CD4-positive, alpha-beta T cell treated with Interleukin-4 for 4 hours (primary cell): ENCODE data around the gene ERICH2.
A peak's percentile ranks its signal among the peaks of the same experiment; 100 is the strongest.

Source experiments
- DNase-seq: peaks from one replicate; pipeline ENCODE4 v3.0.0-alpha.2; 2020

ERICH2 gene

GRCh38 chr2:170818036-170818751 lies 48.0 kb downstream of the ERICH2 start:
- DNase-seq: no peak

- DNase-seq: no peak
These were observed 48.7 kb downstream of the ERICH2 start for GRCh38 chr2:170818752-170819470.

DNA sequence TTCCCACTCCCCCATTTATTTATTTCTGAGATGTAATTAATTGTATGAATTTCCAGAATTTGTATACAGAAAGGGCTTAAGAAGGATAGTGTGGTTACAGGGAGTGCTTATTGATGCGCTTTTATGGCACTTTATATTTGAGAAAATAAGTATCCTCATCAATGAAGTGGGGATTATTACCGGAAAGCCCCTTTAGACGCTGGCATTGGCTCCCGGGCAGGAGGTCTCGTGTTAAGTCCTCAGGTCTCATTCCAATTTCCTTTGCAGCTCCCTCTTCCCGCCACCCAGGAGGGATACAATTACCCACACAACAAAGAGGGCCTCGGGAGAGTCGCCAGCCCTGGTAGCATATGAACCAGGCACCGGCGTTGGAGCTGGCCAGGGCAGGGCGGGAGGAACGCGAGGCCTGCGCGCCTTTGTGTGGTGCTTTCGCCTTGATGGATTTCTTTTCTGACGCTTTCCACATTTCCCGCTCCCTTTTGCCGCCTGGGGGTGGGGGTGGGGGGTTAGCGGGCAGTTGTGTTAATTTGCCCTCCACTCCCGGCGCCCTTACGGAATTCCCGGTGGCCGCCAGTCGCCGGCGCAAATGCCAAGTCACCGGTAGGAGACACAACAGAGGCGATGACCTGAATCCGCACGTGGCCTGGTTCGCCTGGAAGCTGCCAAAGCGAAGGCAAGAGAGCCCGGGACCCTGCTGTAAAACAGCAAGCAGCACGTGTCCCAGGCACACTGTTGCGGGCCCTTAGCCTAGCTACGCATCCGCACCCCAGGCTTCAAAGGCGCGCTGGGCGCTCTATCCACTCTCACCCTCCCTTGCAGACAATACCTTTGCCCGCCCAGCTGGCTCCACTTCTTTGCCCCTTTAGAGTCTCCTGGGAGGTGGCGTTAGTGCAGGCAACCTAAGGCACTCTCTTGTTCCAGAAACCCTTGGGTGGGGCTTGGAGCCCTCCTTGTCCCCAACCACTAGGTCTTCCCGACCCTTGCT lies 49.8 kb downstream of the ERICH2 start:
- DNase-seq: no peak

DNA sequence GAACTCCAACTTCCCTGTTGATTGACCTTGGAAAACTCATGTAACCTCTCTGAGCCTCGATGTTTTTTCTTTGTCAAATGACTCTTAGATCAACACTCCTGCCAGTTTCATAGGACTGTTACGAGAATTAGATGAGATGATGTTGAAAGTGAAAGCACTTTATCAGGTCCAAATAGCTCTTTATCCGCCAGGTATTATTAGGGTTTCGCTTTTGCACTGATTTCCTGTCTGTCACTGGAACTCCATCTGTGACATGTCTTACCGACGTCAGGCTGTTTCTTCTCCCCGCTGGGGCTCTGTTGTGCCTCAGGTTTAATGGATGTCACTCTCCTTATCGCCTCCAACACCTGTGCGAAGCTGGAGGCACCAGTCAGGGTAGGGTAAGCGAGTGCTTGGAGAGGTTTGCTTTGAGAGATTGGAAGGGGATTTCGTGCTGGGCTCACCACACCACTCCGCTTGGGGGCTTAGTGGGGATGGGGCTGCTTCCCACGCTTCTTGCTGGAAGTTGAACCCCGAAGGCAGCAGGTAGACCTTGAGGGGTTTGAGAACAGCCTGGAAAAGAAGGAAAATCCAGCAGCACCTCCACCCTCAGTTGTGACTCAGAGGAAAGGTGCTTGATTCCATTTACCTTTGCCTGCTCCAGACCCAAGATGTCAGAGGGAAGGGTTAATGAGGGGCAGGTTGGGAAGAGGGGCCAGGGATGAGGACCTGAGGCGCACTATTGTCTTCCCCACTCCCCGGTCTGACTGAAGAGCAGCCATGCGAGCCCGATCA lies 50.8 kb downstream of the ERICH2 start:
- DNase-seq: peak; percentile 44

DNA sequence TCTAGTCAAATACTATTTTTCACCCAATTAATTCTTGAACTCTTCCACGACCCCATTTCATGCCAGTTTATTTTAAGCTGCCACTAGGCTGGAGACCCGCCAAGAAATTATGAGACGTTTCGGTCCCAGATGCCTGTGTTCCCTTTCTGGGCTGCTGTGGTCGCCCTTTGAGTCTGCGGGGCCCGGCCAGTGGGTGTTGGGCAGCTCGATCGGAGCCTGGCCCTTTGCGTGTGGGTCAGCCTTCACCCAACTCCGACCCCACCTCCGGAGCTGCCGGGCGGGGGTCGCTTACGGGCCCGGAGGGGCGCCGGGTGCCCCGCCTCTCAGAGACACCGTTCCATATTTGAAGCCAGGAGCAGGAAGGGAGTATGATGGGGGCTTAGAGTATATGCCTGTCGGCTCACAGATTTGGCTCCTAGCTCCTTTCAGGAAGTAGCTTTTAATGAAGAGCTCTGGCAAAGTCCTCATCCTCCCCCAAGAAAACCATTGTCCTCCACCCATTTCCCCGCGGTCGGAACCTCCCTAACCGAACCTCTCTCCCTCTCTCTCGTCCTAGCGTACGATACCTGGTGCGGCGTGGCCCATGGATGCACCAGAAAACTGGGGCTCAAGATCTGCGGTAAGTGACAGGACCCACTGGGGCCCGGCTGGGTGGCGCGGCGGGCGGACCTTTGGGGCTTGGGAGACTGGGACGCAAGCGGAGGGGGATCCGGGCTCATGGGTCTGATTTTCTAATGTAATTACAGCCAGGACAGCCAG lies 51.5 kb downstream of the ERICH2 start:
- no peak for DNase-seq

DNA sequence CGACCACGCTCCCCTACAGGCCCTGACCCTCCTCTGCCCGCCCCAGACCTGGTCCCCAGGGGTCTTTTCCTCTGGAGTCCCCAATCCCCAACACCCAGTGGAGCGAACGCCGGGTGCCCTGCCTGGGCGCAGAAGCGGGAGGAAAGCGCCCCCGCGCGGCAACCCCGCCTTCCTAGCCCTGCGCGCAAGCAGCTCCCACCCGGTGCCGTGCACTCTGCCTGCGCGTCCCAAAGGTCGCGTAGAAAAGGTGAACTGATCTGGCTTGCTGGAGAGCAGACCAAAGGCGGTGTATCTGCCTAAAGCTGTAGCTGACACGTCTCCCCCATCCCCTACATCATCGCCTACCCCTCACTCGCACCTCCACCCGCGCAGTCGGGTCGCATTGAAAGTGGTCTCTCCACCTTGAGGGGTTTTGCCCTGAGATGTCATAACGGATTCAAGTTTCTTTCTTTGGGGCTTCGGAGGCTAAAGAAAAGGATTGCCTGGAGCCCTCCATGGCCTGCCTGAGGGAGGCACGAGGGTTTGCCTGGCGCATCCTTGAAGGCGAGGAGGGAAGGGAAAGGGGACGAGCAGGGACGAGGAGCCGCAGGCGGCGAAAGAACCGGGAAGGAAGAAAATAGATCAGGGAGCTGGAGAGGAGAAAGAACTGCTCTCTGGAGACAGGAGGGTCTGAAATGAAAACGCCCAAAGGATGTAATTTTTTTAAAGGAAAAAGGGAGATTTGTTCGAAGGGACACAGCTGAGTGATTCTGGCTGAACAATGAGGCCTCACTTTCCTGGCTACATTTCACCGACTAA lies 52.3 kb downstream of the ERICH2 start:
- DNase-seq: no peak

GRCh38 chr2:170823088-170823897 lies 53.1 kb downstream of the ERICH2 start:
- no peak for DNase-seq

GRCh38 chr2:170823898-170824215 lies 53.7 kb downstream of the ERICH2 start:
- DNase-seq: no peak

GRCh38 chr2:170824526-170825015 lies 54.4 kb downstream of the ERICH2 start:
- DNase-seq: no peak

GRCh38 chr2:170827841-170828532 lies 57.8 kb downstream of the ERICH2 start:
- no peak for DNase-seq

- no peak for DNase-seq
These were observed 58.3 kb downstream of the ERICH2 start for GRCh38 chr2:170828533-170828916.

- DNase-seq: no peak
These were observed 58.9 kb downstream of the ERICH2 start for GRCh38 chr2:170829036-170829435.

DNA sequence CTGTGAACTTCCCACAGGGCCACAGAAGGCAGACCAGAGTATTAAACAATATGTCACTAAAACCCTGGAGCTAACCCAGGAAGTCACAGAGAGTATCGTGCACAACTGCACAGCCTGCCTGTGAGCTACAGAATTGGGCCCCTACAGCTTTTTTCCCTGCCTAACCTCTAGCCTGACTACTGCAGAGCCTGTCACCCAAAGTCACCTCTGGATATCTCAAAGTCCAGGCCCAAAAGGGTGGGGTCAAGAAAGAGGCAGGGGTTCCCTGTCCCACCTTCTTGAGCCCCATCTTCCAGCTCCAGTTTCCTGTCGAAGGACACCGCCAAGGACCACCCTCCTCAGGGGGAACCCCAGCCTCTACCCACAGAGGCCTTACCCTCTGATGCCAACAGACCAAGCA lies 60.0 kb downstream of the ERICH2 start:
- DNase-seq: no peak

DNA sequence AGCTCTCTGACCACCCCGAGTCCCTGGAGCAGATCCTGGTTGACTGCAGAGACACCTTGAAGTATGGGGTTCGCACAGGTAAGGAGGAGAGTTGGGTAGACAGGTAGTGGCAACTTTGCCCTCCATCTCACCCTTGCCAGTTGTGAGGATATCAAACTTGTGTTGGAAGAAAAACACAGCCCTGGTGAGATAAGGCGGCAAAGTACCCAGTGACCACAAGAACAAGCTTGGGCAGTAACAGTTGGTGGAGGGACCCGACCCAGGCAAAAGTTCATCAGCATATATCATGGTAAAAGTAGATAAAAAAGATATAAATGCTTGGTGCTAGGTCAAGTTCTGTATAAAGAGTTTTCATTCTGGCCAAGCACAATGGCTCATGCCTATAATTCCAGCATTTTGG lies 60.9 kb downstream of the ERICH2 start:
- DNase-seq: no peak

GRCh38 chr2:170836027-170836426 lies 65.8 kb downstream of the ERICH2 start:
- no peak for DNase-seq

- no peak for DNase-seq
These were observed 70.6 kb downstream of the ERICH2 start for GRCh38 chr2:170840717-170841210.

- no peak for DNase-seq
These were observed 72.6 kb downstream of the ERICH2 start for GRCh38 chr2:170842785-170843184.

GRCh38 chr2:170843656-170844055 lies 73.5 kb downstream of the ERICH2 start:
- DNase-seq: peak; percentile 18

DNA sequence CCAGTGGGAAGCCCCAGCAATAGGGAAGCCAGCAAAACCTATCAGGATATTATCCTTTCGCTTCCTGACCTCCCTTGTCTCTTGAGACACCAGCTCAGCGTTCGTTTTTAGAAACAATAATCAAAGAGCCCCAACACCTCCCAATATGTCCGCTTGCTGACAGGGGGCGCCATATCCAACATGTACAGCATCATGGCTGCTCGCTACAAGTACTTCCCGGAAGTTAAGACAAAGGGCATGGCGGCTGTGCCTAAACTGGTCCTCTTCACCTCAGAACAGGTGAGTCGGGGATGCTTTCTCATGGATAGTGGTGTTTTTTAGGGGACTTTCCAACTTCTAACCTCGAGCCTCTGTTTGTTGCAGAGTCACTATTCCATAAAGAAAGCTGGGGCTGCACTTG lies 75.2 kb downstream of the ERICH2 start:
- DNase-seq: no peak
